HG03378 (cell line): ENCODE measurements around the gene OR6K2.
"Not testable (repeated sequence)": the region's sequence is repeated elsewhere in the genome, so short reads cannot be mapped to it uniquely, and the experiment has no call there.

Experiments used
- ATAC-seq: cut with Tn5 transposase; IDR thresholded peaks from one replicate; pipeline ENCODE4 v1.9.1; 2021; ENCODE audit warnings: mild to moderate bottlenecking, moderate library complexity; ENCODE audit not compliant: unreplicated experiment

Gene OR6K2, protein sequence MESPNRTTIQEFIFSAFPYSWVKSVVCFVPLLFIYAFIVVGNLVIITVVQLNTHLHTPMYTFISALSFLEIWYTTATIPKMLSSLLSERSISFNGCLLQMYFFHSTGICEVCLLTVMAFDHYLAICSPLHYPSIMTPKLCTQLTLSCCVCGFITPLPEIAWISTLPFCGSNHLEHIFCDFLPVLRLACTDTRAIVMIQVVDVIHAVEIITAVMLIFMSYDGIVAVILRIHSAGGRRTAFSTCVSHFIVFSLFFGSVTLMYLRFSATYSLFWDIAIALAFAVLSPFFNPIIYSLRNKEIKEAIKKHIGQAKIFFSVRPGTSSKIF

DNA sequence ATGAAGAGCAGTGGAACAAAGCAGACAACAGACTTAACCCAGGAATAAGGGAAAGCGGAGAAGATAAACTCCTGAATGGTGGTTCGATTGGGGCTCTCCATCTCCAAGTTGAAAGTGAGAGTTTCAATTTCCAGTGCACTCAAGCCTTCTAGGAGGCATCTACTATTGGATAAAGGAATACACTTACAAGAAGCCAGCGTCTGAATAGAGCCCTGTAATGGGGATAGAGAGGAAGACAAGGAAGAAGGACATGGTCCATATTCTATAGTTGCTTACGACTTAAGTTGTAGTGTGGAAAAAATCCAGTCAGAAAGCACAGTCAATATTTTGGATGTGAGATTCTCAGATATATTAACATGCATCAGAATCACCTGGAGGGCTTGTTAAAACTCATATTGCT lies at the start of gene OR6K2:
Gene OR6K2, minus strand, starts transcription at position 101 of the 400 bp plus-strand sequence. Its CDS starts 0 bp downstream, at position 101.
- ATAC-seq = no peak

- no peak for ATAC-seq
Observed at GRCh38 chr1:158735848-158736247, 35.4 kb upstream of the OR6K2 start.

DNA sequence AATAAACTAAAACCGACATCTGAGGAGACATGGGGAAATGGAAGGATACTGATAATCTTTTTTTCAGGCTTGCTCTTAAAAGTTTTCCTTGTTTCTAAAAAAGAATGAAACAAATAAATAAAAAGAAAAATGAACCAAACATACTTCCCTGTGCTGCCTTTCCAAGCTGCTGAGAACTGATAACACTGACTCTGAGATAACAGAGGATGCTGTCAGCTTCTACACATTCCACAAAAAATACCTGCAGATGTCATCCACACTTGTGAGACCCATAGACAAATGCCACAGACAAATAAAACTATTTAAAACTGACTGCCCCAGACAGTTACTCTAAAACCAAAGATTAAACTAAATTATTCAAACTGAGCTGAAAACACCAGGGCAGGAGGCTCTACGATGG lies 32.1 kb upstream of the OR6K2 start:
- no peak for ATAC-seq

DNA sequence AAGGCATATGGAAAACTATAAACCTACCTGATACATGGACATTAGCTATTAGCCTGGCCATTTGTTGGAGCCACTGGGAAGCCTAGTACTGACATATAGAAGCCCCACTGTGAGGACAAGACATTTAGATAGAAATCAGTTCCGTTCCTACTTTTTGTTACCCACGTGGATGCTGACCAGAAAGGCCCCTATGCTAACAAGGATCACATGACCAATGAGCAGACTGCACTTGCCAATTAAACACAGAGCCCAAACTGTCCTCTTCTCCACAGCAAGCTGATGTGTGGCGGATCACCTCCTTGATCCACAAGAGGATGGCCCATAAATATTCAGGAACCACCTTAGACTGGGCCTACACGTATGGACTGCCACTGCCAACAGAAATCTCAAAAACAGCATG lies 31.3 kb upstream of the OR6K2 start:
- ATAC-seq = no peak

DNA sequence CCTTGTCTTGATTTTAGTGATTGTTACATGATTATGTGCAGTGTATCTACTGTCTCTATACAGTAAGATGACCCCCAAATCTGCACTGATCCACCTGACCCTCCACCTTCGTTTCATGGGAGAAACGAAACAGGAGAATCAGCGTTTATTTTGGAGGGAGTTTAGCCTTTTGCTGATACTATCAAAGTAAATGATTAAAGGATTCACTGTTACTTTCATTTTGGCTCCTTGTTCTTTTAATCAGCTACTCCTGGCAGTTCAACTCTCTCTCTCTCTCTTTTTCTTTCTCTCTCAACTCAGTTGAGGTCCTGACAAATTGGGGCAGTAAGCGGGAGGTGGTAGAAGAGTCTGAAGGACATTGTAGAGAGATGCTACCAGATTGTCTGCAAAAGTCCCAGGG lies 30.0 kb upstream of the OR6K2 start:
- no peak for ATAC-seq

- no peak for ATAC-seq
Observed at GRCh38 chr1:158728510-158729225, 28.2 kb upstream of the OR6K2 start.

GRCh38 chr1:158724442-158724841 lies 24.0 kb upstream of the OR6K2 start:
- no peak for ATAC-seq

GRCh38 chr1:158720620-158721019 lies 20.2 kb upstream of the OR6K2 start, which contains the start of gene OR6K3:
Gene OR6K3, minus strand, starts transcription at chr1:158720720. Its CDS starts 2,605 bp downstream, at chr1:158718115.
- ATAC-seq = no peak

DNA sequence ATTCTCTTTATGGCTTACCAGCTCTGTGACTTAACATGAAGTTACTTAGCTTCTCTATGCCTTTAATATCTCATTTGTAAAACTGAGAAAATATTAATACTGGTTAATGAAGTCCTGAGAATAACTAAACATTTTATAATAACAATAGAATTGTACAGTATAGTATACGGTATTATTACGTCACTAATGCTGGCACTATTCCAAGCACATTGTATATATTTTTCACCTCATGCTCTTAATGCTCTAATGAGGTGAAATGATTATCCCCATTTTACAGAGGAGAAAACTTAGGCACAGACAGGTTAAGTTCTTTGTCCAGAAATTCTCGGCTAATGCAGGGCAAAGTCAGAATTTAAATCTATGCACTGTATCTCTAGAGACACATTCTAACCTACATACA lies 19.2 kb upstream of the OR6K2 start:
- no peak for ATAC-seq

DNA sequence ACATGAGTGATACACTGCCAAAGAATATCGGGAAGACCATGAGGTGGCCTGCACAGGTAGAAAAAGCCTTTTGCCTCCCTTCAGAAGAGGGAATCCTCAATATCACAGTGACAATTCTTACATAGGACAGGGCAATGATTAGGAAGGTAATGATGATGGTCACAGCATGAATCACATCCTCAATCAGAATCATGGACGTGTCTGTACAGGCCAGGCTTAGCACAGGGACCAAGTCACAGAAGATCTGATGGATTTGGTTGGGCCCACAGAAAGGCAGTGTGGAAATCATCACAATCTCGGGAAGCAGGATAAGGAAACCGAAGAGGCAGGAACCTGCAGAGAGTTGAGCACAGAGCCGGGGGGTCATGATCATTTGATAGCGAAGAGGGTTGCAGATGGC lies 16.9 kb upstream of the OR6K2 start:
- no peak for ATAC-seq

DNA sequence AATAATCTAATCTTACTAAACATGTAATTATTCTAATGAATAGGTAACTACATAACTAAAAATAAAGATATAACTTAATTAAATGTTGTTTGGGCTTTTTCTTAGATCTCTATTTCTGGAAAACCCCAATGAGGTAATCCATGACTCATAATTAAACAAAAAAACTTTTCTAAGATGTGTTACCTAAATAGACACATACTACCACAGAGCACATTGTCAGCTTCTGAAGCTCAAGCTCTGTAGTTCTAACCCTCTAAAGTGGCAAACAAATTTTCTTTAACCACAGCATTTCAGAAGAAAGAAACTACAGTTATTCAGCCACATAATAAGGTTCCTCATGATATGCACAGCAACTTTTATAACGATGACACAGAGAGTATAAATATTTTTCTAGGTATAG lies 15.9 kb upstream of the OR6K2 start:
- no peak for ATAC-seq

DNA sequence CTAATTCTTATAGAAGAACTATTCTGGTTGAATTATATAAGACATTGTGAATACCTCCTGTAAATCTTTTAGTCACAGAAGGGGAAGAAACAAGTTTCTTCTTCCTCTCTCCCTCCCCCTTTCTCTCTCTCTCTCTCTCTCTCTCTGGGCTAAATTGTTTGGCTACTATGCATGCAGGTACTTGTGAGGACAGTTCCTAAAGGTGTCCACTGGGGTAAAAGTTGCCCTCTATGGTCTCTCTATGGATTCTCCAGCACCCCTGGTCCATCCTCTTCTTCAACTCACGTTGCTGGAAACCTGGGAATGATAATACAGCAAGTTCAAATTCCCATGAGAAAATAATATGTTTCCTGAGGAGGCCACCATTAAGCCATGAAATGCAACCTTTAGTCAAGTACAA lies 14.3 kb upstream of the OR6K2 start:
- no peak for ATAC-seq

DNA sequence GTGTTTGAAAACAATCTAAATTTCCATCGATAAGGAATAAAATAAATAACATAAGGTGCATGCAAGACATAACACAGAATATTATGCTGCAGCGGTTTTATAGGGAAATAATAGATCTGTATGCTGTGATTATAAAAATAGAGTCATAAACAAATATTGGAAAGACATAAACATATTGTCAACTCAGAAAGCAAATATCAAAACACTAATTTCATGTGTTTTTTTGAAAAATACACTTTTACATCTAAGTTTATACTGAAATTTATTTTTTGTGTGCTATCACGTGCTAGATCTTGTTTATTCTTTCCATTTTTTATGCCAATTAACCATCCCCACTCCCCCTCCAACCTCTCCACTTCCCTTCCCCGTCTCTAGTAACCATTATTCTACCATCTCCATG lies 10.6 kb upstream of the OR6K2 start:
- no peak for ATAC-seq

DNA sequence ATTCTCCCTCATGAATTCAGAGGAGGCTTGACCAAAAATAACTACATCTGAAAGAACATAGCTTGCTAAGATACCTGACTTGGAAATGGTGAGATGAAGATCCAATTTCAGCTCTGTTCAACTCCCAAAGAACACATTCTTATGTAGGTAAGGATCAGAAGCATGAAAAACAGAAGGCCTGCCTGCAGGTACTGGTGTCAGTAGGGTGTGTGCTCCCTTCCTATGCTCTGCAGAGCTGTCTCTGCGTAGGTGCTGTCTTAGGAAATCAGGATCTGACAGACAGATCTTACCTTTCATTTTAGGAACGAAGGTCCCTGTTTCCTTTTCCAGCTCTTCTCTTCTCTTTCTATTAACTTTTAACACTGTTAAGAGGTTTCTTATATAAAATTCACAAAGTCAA lies 5.6 kb upstream of the OR6K2 start:
- no peak for ATAC-seq

- no peak for ATAC-seq
Observed at GRCh38 chr1:158694596-158694995, 5.9 kb downstream of the OR6K2 start.

GRCh38 chr1:158692356-158692755 lies 8.1 kb downstream of the OR6K2 start:
- no peak for ATAC-seq

GRCh38 chr1:158691907-158692306 lies 8.5 kb downstream of the OR6K2 start:
- ATAC-seq = no peak

DNA sequence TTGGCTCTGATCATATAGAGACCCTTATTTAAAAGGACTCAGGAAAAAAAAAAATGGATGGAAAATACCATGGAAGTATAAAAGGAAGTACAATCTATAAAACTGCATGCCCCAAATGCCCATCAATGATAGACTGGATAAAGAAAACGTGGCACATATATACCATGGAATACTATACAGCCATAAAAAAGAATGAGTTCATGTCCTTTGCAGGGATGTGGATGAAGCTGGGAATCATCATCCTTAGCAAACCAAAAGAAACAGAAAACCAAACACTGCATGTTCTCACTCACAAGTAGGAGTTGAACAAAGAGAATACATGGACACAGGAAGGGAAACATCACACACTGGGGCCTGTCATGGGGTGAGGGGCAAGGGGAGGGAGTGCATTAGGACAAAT lies 9.3 kb downstream of the OR6K2 start:
- ATAC-seq = not testable (repeated sequence)

GRCh38 chr1:158689875-158690274 lies 10.6 kb downstream of the OR6K2 start:
- ATAC-seq = no peak

- no peak for ATAC-seq
Observed at GRCh38 chr1:158689110-158689509, 11.3 kb downstream of the OR6K2 start.

DNA sequence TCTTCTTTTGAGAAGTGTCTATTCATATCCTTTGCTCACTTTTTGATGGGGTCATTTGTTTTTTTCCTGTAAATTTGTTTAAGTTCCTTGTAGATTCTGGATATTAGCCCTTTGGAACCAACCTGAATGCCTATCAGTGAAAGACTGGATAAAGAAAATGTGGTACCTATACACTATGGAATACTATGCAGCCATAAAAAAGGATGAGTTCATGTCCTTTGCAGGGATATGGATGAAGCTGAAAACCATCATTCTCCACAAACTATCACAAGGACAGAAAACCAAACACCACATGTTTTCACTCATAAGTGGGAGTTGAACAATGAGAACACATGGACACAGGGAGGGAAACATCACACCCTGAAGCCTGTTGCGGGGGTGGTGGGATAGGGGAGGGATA lies 12.1 kb downstream of the OR6K2 start:
- not testable (repeated sequence) for ATAC-seq

DNA sequence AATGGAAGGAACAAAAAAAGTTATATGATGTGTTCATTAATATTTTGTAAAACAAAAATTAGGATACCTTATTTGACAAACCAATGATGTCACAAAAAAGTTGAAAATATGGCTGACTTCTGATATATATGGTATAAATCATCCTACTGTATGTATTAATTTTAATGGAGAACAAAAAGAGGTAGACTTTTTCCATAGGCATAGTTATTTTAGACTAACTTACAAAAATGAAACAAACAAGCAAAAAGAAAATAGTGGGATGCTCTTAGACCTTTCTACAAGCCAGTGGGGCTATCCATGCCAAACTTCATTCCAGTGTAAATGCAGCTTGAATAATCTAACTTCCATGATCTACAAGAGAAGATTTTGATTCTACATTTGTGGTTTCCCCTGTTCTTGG lies 13.4 kb downstream of the OR6K2 start:
- no peak for ATAC-seq
